Testis (tissue), 2 donors: Measurements from ENCODE around the gene ANKRD17.

Source experiments
- CTCF ChIP-seq, 3 experiments: fragments of 450-650 bp in 2 of 3; fragments of 200-600 bp in 1 of 3; sonication (generic) in 1 of 3; IDR thresholded peaks; one replicate each; pipeline ENCODE4 v1.5.1; 2016 to 2019; ENCODE audit warnings: antibody characterized with exemption in 3 of 3, mild to moderate bottlenecking in 2 of 3, moderate library complexity in 1 of 3
- POLR2A ChIP-seq: fragments of 450-650 bp; IDR thresholded peaks from one replicate; pipeline ENCODE4 v1.6.1; 2017; ENCODE audit warnings: antibody characterized with exemption, mild to moderate bottlenecking, moderate library complexity

DNA sequence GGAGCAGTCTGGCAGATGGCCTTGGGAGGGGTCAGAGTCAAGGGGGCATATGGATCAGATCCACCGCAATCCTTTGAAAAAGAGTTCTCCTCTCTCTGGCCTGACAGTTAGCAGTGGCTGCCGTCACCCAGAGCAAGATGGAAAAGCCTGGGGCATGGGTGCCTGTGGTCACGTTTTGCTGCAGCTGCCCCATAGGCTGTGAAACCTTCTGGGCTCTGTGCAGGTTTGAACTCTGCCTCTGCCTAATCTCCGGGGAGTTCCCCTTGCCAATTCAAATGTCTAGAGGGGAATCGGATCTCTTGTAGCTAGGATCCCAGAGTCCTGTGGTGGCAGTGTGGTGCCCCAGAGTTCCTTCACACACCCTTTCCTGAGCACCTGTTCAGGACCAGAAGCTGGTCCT is 23.4 kb upstream of the ANKRD17 start:
- TF ChIP-seq CTCF (IDR thresholded peaks at IDR 0.05) (no peak), POLR2A (no peak)
